WTC11 (cell line): ENCODE measurements around the gene UCP3.

Experiments used
- FOXJ3 ChIP-seq: sonication (generic); formaldehyde crosslinking; IDR thresholded peaks from 2 replicates; pipeline ENCODE4 v1.9.0; 2021; ENCODE audit warnings: missing genetic modification reagents, mild to moderate bottlenecking, borderline replicate concordance
- TF ChIP-seq, protein P1 (sequence below): fragments of 200-600 bp; IDR thresholded peaks from 2 replicates; pipeline ENCODE4 v1.8.0; 2022; ENCODE audit warnings: antibody characterized with exemption

DNA sequence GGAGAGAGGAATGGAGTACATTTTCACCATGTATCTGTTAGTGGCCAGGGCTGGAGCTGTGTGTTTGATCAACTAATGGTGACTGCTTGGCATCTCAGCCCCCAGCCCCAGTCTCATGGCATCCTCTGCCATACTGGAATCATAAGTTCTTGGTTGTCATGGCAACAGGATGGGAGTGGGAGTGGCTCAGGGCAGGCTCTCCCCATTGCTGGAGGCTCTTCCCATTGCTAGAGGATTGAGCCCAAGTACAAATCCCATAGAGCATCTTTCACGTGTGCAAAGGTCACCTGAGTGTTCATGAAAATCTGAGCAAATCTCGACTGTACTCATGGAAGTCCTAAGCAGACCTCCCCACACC lies 43.1 kb downstream of the UCP3 start:
- TF ChIP-seq, protein P1, sequence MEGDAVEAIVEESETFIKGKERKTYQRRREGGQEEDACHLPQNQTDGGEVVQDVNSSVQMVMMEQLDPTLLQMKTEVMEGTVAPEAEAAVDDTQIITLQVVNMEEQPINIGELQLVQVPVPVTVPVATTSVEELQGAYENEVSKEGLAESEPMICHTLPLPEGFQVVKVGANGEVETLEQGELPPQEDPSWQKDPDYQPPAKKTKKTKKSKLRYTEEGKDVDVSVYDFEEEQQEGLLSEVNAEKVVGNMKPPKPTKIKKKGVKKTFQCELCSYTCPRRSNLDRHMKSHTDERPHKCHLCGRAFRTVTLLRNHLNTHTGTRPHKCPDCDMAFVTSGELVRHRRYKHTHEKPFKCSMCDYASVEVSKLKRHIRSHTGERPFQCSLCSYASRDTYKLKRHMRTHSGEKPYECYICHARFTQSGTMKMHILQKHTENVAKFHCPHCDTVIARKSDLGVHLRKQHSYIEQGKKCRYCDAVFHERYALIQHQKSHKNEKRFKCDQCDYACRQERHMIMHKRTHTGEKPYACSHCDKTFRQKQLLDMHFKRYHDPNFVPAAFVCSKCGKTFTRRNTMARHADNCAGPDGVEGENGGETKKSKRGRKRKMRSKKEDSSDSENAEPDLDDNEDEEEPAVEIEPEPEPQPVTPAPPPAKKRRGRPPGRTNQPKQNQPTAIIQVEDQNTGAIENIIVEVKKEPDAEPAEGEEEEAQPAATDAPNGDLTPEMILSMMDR: no peak
- TF ChIP-seq FOXJ3 (CRISPR knock-in tag): no peak
